Measurements from ENCODE around the gene ARHGAP31.

- TF ChIP-seq EZH2 (IDR thresholded peaks at IDR 0.05; ENCODE audit: insufficient read depth, poor library complexity, severe bottlenecking) (no peak), EZH2phosphoT487 (IDR thresholded peaks at IDR 0.05; ENCODE audit: insufficient read depth, low read depth) (no peak)
Observed at GRCh38 chr3:119405315-119405714, 111.1 kb downstream of the ARHGAP31 start.

All from GM23248 (cell line).